B cell (primary cell): ENCODE results near the gene TXNDC11. TPM values are rescaled to one million over a fixed set of nuclear protein-coding genes. Genes with fewer than 3 reads are reported as not detected.

Experiments
- ATAC-seq: fragments of 200-7000 bp; cut with Tn5 transposase; one replicate; pipeline ENCODE4 v1.10.0; 2021; ENCODE audit warnings: low read depth, mild to moderate bottlenecking, moderate number of reproducible peaks, moderate library complexity
- CTCF ChIA-PET: fragments of 350-600 bp; sonication (Branson Sonifier 250); formaldehyde crosslinking; loops from one replicate; lab custom pipeline; 2021; ENCODE audit warnings: antibody characterized with exemption, inconsistent platforms; lab: Charles Lee
- POLR2A ChIA-PET: fragments of 350-600 bp; sonication (Branson Sonifier 250); formaldehyde crosslinking; loops from one replicate; lab custom pipeline; 2021; ENCODE audit warnings: antibody characterized with exemption; lab: Charles Lee
- DNase-seq: peaks from one replicate; pipeline ENCODE4 v3.0.0; 2013
- H2AFZ ChIP-seq: 2 replicates; pipeline ENCODE4 v1.6.1; 2012; ENCODE audit warnings: mild to moderate bottlenecking, low read depth, low read length; ENCODE audit not compliant: insufficient read depth, poor library complexity, severe bottlenecking
- H3K27ac ChIP-seq, 2 donors: 1 replicate in 1 of 2; 2 replicates in 1 of 2; pipeline ENCODE4 v1.5.1; 2012 to 2013; ENCODE audit warnings: low read length in 2 of 2, mild to moderate bottlenecking in 2 of 2, moderate library complexity in 1 of 2
- H3K27me3 ChIP-seq, 4 experiments: fragments of 200-600 bp in 1 of 4; sonication (generic) in 1 of 4; replicated peaks in 1 of 4; 1 replicate in 2 of 4; 2 replicates in 2 of 4; pipeline versions ENCODE4 v1.6.1 to v1.7.0; 2013 to 2016; ENCODE audit warnings: low read length in 3 of 4, mild to moderate bottlenecking in 2 of 4, mixed read lengths in 1 of 4, moderate library complexity in 1 of 4; ENCODE audit not compliant: insufficient read depth in 4 of 4, control insufficient read depth in 3 of 4; ENCODE audit errors: control extremely low read depth in 1 of 4
- H3K36me3 ChIP-seq, 2 experiments: replicated peaks in 1 of 2; 1 replicate in 1 of 2; 2 replicates in 1 of 2; pipeline versions ENCODE4 v1.6.1 to v1.7.1; 2013; ENCODE audit warnings: low read length in 1 of 2; ENCODE audit not compliant: insufficient read depth in 2 of 2, control insufficient read depth in 1 of 2; ENCODE audit errors: control extremely low read depth in 1 of 2, extremely low read depth in 1 of 2
- H3K4me1 ChIP-seq, 2 donors: fragments of 200-600 bp in 1 of 2; sonication (generic) in 1 of 2; 1 replicate in 1 of 2; 2 replicates in 1 of 2; pipeline versions ENCODE4 v1.5.1 to v1.6.1; 2013 to 2017; ENCODE audit warnings: low read length in 2 of 2; ENCODE audit not compliant: control insufficient read depth in 2 of 2, insufficient read depth in 2 of 2
- H3K4me2 ChIP-seq: replicated peaks from 2 replicates; pipeline ENCODE3; 2012; ENCODE audit warnings: mild to moderate bottlenecking, low read depth, low read length; ENCODE audit not compliant: poor library complexity, severe bottlenecking
- H3K4me3 ChIP-seq, 5 experiments: fragments of 200-600 bp in 1 of 5; sonication (generic) in 1 of 5; 1 replicate in 3 of 5; 2 replicates in 2 of 5; pipeline versions ENCODE4 v1.5.1 to v1.7.0; 2011 to 2016; ENCODE audit warnings: low read length in 4 of 5, mild to moderate bottlenecking in 4 of 5, low read depth in 2 of 5, control low read depth in 1 of 5, moderate library complexity in 1 of 5; ENCODE audit not compliant: insufficient read depth in 1 of 5; ENCODE audit errors: control extremely low read depth in 1 of 5, extremely low read depth in 1 of 5
- H3K79me2 ChIP-seq: fragments of 200-600 bp; sonication (generic); one replicate; pipeline ENCODE4 v1.6.0; 2016; ENCODE audit warnings: low read length; ENCODE audit not compliant: control insufficient read depth, insufficient read depth
- H3K9ac ChIP-seq: fragments of 200-600 bp; sonication (generic); 2 replicates; pipeline ENCODE4 v1.6.1; 2017; ENCODE audit warnings: mild to moderate bottlenecking, low read length, moderate library complexity
- H3K9me3 ChIP-seq, 3 donors: one replicate each; pipeline versions ENCODE4 v1.6.1 to v1.7.1; 2013; ENCODE audit warnings: low read length in 2 of 3; ENCODE audit not compliant: control insufficient read depth in 2 of 3, insufficient read depth in 1 of 3; ENCODE audit errors: control extremely low read depth in 1 of 3
- H4K20me1 ChIP-seq: 2 replicates; pipeline ENCODE4 v1.6.0; 2012; ENCODE audit warnings: mild to moderate bottlenecking, low read length; ENCODE audit not compliant: insufficient read depth, control insufficient read depth, poor library complexity, severe bottlenecking
- H3K27ac Mint-ChIP-seq: one replicate; pipeline ENCODE4 v1.8.0; 2021; ENCODE audit warnings: mixed read lengths
- H3K27me3 Mint-ChIP-seq: one replicate; pipeline ENCODE4 v1.8.0; 2021; ENCODE audit warnings: mixed read lengths
- H3K4me1 Mint-ChIP-seq: one replicate; pipeline ENCODE4 v1.8.0; 2021; ENCODE audit warnings: mixed read lengths
- H3K4me3 Mint-ChIP-seq: one replicate; pipeline ENCODE4 v1.8.0; 2021; ENCODE audit warnings: mixed read lengths
- H3K9me3 Mint-ChIP-seq: one replicate; pipeline ENCODE4 v1.8.0; 2022; ENCODE audit warnings: mixed read lengths; ENCODE audit not compliant: insufficient read depth
- CTCF ChIP-seq: fragments of 200-600 bp; IDR thresholded peaks from one replicate; pipeline ENCODE4 v1.8.0; 2022; ENCODE audit warnings: antibody characterized with exemption, mild to moderate bottlenecking
- EZH2 ChIP-seq: IDR thresholded peaks from 2 replicates; pipeline ENCODE4 v1.6.1; 2012; ENCODE audit warnings: borderline replicate concordance, low read depth, mild to moderate bottlenecking, moderate library complexity, low read length; ENCODE audit not compliant: insufficient read depth, poor library complexity, severe bottlenecking
- WGBS: methylation state at CpG from one replicate; pipeline ENCODE4 v1.1.5; 2013; ENCODE audit warnings: missing lambda C conversion rate; ENCODE audit not compliant: insufficient coverage; 5-methylcytosine and 5-hydroxymethylcytosine counted together
- intact Hi-C: fragments of 100-400 bp; cut with micrococcal nuclease; formaldehyde crosslinking; loops from one replicate; pipeline ENCODE4 v1.10.0; 2022
- polyA plus RNA-seq: library from polyadenylated mRNA; depleted of rRNA; stranded (reverse); fragments of >200 nt; gene quantifications from 2 replicates; pipeline ENCODE4 v1.2.3, GENCODE V29; 2012
- total RNA-seq, 2 donors: library from RNA; stranded (reverse); fragments of 120-200 nt in 1 of 2; gene quantifications; 1 replicate in 1 of 2; 2 replicates in 1 of 2; pipeline versions ENCODE4 v1.2.3 to v1.2.4, GENCODE V29; 2013 to 2022

Gene TXNDC11
- total and polyA plus RNA-seq, 2 donors (not counting 1 experiment from before 2014, with no cell fraction given): 50.2 to 76.9 TPM

- Mint-ChIP-seq H3K27ac (peak overlapping the region; percentile 98), H3K4me1 (peaks cover 58% of the 10 kb centered on the region), H3K4me3 (peak overlapping the region; percentile 93), H3K27me3 (no peaks in the 10 kb centered on the region), H3K9me3 (no peaks in the 10 kb centered on the region)
- peak overlapping the region in 1 of 5 experiments; percentile 57 for H3K4me3 ChIP-seq
- peak overlapping the region; percentile 58 for H3K9ac ChIP-seq
- H3K4me2 ChIP-seq: peak overlapping the region; percentile 70
- ATAC-seq (no peak), DNase-seq (no peak)
- TF ChIP-seq EZH2: no peak
- TF ChIP-seq CTCF: no peak
- no peaks in the 10 kb centered on the region for H3K27me3 ChIP-seq
- H2AFZ ChIP-seq: no peak overlapping the region
- peaks cover 31 to 41% of the 10 kb centered on the region in 2 donors for H3K4me1 ChIP-seq
- intact Hi-C loops: no loop called here
- H4K20me1 ChIP-seq: no peaks in the 10 kb centered on the region
- POLR2A ChIA-PET: interaction anchor here (0.9 to 4.8 kb wide), 2 partner anchors 13 to 26 kb away, joined by 4 to 28 read pairs; partner anchors contain the start of gene ZC3H7A
- H3K79me2 ChIP-seq: peaks cover 84% of the 10 kb centered on the region
- H3K36me3 ChIP-seq: peaks cover 5 to 9% of the 10 kb centered on the region in 2 experiments
- CTCF ChIA-PET: interaction anchor here (0.7 to 7.8 kb wide), 5 partner anchors 13 to 829 kb away, joined by 3 to 67 read pairs (median 3); partner anchors contain the start of gene ZC3H7A
- no peaks in the 10 kb centered on the region for H3K9me3 ChIP-seq
- peak overlapping the region; percentile 98 for H3K27ac ChIP-seq
These were observed 41.3 kb upstream of the TXNDC11 start for GRCh38 chr16:11784038-11784369.

- ChIA-PET POLR2A (interaction anchor here (0.6 to 4.8 kb wide), 5 partner anchors 14 to 141 kb away, joined by 3 to 28 read pairs (median 4); partner anchors contain the start of genes TXNDC11 and ZC3H7A), CTCF (interaction anchor here (0.8 to 7.8 kb wide), 4 partner anchors 12 to 14 kb away, joined by 3 to 67 read pairs (median 6); partner anchors contain the start of gene ZC3H7A)
- Mint-ChIP-seq H3K4me3 (peak overlapping the region; percentile 93), H3K4me1 (peaks cover 55% of the 10 kb centered on the region), H3K27me3 (no peaks in the 10 kb centered on the region), H3K27ac (peak overlapping the region; percentile 98), H3K9me3 (no peaks in the 10 kb centered on the region)
- no peaks in the 10 kb centered on the region for H3K9me3 ChIP-seq
- peak overlapping the region; percentile 48 for H2AFZ ChIP-seq
- 16% methylated on average over 2 of the region's 5 CpGs for WGBS
- peaks cover 31 to 41% of the 10 kb centered on the region in 2 donors for H3K4me1 ChIP-seq
- no peaks in the 10 kb centered on the region for H4K20me1 ChIP-seq
- DNase-seq (peak; percentile 86), ATAC-seq (peak; percentile 75)
- H3K9ac ChIP-seq: peak overlapping the region; percentile 58
- H3K4me3 ChIP-seq: peak overlapping the region in 4 of 5 experiments; percentile 22 to 57 (median 37)
- peak overlapping the region; percentile 70 for H3K4me2 ChIP-seq
- intact Hi-C loops: loop anchor here (1.0 kb wide), 3 partner anchors 14 to 40 kb away; partner anchors contain the start of gene ZC3H7A
- peak overlapping the region; percentile 98 for H3K27ac ChIP-seq
- peaks cover 5 to 10% of the 10 kb centered on the region in 2 experiments for H3K36me3 ChIP-seq
- no peaks in the 10 kb centered on the region for H3K27me3 ChIP-seq
- H3K79me2 ChIP-seq: peaks cover 79% of the 10 kb centered on the region
- no peak for TF ChIP-seq EZH2
- TF ChIP-seq CTCF: no peak
These were observed 40.8 kb upstream of the TXNDC11 start for GRCh38 chr16:11783319-11784037.
